ENCODE results near the gene DEPDC1B.

DNA sequence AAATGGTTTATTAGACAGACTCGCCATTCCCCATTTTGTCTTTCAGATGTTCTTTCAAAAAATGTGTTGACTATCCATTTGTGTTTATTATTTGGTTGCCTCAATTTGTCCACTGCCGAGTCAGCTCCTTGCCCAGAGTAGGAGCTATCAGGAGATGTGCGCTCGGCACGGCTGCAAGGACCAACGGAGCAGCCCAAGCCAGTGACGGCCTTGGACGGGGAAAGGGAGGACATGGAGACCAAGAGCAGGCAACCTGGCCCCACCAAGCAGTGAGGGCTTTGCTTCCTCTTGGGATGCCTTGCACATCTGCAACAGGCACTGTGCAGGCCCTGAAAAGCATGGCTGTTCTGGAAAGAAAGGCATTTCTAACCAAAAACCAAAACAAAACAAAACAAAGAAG is 69.8 kb downstream of the DEPDC1B start:
- TF ChIP-seq, protein P1, sequence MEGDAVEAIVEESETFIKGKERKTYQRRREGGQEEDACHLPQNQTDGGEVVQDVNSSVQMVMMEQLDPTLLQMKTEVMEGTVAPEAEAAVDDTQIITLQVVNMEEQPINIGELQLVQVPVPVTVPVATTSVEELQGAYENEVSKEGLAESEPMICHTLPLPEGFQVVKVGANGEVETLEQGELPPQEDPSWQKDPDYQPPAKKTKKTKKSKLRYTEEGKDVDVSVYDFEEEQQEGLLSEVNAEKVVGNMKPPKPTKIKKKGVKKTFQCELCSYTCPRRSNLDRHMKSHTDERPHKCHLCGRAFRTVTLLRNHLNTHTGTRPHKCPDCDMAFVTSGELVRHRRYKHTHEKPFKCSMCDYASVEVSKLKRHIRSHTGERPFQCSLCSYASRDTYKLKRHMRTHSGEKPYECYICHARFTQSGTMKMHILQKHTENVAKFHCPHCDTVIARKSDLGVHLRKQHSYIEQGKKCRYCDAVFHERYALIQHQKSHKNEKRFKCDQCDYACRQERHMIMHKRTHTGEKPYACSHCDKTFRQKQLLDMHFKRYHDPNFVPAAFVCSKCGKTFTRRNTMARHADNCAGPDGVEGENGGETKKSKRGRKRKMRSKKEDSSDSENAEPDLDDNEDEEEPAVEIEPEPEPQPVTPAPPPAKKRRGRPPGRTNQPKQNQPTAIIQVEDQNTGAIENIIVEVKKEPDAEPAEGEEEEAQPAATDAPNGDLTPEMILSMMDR (conservative IDR thresholded peaks at IDR 0.05), result no peak
- TF ChIP-seq EZH2 (IDR thresholded peaks at IDR 0.05; ENCODE audit: low read depth), result no peak
